ENCODE data around the gene FAM240A. TPM values are rescaled to one million over a fixed set of nuclear protein-coding genes. Genes with fewer than 3 reads are reported as not detected.

The FAM240A gene
- total RNA-seq, 2 donors from 2014 or later: not detected

- H3K9me3 ChIP-seq (ENCODE audit: control insufficient read depth, low read length): no peaks in the 10 kb centered on the region
- H3K27me3 Mint-ChIP-seq (ENCODE audit: insufficient read depth): peaks cover 2% of the 10 kb centered on the region
- TF ChIP-seq CTCF (conservative IDR thresholded peaks at IDR 0.05): no peak
- no peak for DNase-seq
- H3K27ac Mint-ChIP-seq: no peak overlapping the region
- H3K4me1 ChIP-seq (ENCODE audit: control insufficient read depth, insufficient read depth, low read length): peaks cover 5% of the 10 kb centered on the region
- no peak overlapping the region for H3K27ac ChIP-seq (ENCODE audit: low read depth, low read length)
- no peaks in the 10 kb centered on the region for H3K36me3 Mint-ChIP-seq (ENCODE audit: low read depth)
- WGBS, 2 experiments (ENCODE audit: insufficient coverage in 1 of 2, insufficient read length in 1 of 2): 76 to 86% methylated on average over 14 to 23 of the region's 23 CpGs
- H3K4me1 Mint-ChIP-seq: peaks cover 26% of the 10 kb centered on the region
- no peak overlapping the region for H3K4me3 Mint-ChIP-seq
- no peak overlapping the region for H3K9ac ChIP-seq (ENCODE audit: extremely low read depth, low read length, poor library complexity, severe bottlenecking)
- no peaks in the 10 kb centered on the region for H3K36me3 ChIP-seq (ENCODE audit: control insufficient read depth, insufficient read depth, low read length)
- H3K4me3 ChIP-seq (ENCODE audit: low read length): no peak overlapping the region
- H3K9me3 Mint-ChIP-seq: no peaks in the 10 kb centered on the region
- no peaks in the 10 kb centered on the region for H3K27me3 ChIP-seq (ENCODE audit: control insufficient read depth, insufficient read depth, low read length, poor library complexity, severe bottlenecking)
Observed at GRCh38 chr3:46664971-46665762, 52.8 kb downstream of the FAM240A start.

GRCh38 chr3:46665763-46666452 lies 53.6 kb downstream of the FAM240A start:
- Mint-ChIP-seq H3K27ac (no peak overlapping the region), H3K9me3 (no peaks in the 10 kb centered on the region), H3K4me3 (no peak overlapping the region), H3K4me1 (peaks cover 19% of the 10 kb centered on the region), H3K36me3 (ENCODE audit: low read depth) (no peaks in the 10 kb centered on the region), H3K27me3 (ENCODE audit: insufficient read depth) (no peaks in the 10 kb centered on the region)
- H3K27ac ChIP-seq (ENCODE audit: low read depth, low read length): no peak overlapping the region
- H3K9ac ChIP-seq (ENCODE audit: extremely low read depth, low read length, poor library complexity, severe bottlenecking): no peak overlapping the region
- WGBS, 2 experiments (ENCODE audit: insufficient coverage in 1 of 2, insufficient read length in 1 of 2): 89 to 96% methylated on average over 7 to 9 of the region's 9 CpGs
- peaks cover 5% of the 10 kb centered on the region for H3K4me1 ChIP-seq (ENCODE audit: control insufficient read depth, insufficient read depth, low read length)
- no peaks in the 10 kb centered on the region for H3K9me3 ChIP-seq (ENCODE audit: control insufficient read depth, low read length)
- no peaks in the 10 kb centered on the region for H3K36me3 ChIP-seq (ENCODE audit: control insufficient read depth, insufficient read depth, low read length)
- no peak for TF ChIP-seq CTCF (conservative IDR thresholded peaks at IDR 0.05)
- H3K4me3 ChIP-seq (ENCODE audit: low read length): no peak overlapping the region
- peak; percentile 34 for DNase-seq
- H3K27me3 ChIP-seq (ENCODE audit: control insufficient read depth, insufficient read depth, low read length, poor library complexity, severe bottlenecking): no peaks in the 10 kb centered on the region

- Mint-ChIP-seq H3K4me3 (no peak overlapping the region), H3K27ac (no peak overlapping the region), H3K9me3 (no peaks in the 10 kb centered on the region), H3K36me3 (ENCODE audit: low read depth) (no peaks in the 10 kb centered on the region), H3K4me1 (peaks cover 14% of the 10 kb centered on the region), H3K27me3 (ENCODE audit: insufficient read depth) (no peaks in the 10 kb centered on the region)
- Histone ChIP-seq H3K9me3 (ENCODE audit: control insufficient read depth, low read length) (no peaks in the 10 kb centered on the region), H3K27me3 (ENCODE audit: control insufficient read depth, insufficient read depth, low read length, poor library complexity, severe bottlenecking) (no peaks in the 10 kb centered on the region), H3K9ac (ENCODE audit: extremely low read depth, low read length, poor library complexity, severe bottlenecking) (no peak overlapping the region), H3K27ac (ENCODE audit: low read depth, low read length) (no peak overlapping the region), H3K4me3 (ENCODE audit: low read length) (no peak overlapping the region), H3K4me1 (ENCODE audit: control insufficient read depth, insufficient read depth, low read length) (peaks cover 5% of the 10 kb centered on the region), H3K36me3 (ENCODE audit: control insufficient read depth, insufficient read depth, low read length) (no peaks in the 10 kb centered on the region)
- TF ChIP-seq CTCF (conservative IDR thresholded peaks at IDR 0.05): no peak
- peak; percentile 25 for DNase-seq
- WGBS, 2 experiments (ENCODE audit: insufficient coverage in 1 of 2, insufficient read length in 1 of 2): 94 to 95% methylated on average over 6 to 7 of the region's 7 CpGs
Observed at GRCh38 chr3:46666453-46666845, 54.1 kb downstream of the FAM240A start.
